NCI-H1417 (cell line): ENCODE data around the gene TUBB.
"Not testable (repeated sequence)": the region's sequence is repeated elsewhere in the genome, so short reads cannot be mapped to it uniquely, and the experiment has no call there.

Source experiments
- DNase-seq, 3 experiments: peaks; one replicate each; lab custom pipeline; 2025; lab: John Stamatoyannopoulos, UW

Gene TUBB

DNA sequence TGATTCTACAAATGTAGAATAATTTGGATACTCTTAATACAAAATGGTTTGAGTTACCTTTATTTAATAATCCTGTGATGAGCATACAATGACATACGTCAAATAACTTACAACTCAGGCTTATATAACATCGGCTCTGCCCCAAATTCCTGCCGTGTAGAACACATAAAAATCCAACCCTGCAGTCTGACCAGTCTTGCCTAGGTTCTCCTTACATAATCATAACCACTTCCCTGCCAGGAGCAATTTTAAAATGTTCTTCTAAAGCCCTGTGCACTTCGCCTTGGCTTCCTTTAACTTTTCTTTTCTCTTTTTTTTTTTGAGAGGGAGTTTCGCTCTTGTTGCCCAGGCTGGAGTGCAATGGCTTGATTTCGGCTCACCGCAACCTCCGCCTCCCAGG lies 40.4 kb downstream of the TUBB start:
- DNase-seq: no peak

DNA sequence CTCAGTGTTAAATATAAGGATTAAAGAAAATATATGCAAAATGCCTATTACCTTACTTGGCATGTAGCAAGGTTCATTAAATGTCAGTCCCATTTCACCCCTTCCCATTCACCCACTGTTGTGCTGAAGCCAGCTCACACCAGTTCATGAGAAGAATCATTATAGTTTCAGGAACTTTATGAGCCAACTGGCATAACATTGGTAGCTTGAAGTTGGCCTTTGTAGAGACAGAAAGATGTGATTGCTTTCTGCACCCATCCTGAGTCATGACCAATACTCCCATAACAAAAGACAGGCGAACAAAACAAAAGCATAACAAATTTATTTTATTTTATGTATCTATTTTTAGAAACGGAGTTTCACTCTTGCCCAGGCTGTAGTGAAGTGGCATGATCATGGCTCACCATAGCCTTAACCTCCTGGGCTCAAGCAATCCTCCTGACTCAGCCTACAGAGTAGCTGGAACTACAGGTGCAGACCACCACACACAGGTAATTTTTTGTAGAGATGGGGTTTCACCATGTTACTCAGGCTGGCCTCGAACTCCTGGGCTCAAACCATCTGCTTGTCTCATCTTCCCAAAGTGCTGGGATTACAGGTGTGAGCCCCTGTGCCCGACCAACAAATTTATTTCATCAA lies 41.8 kb downstream of the TUBB start:
- DNase-seq: no peak

DNA sequence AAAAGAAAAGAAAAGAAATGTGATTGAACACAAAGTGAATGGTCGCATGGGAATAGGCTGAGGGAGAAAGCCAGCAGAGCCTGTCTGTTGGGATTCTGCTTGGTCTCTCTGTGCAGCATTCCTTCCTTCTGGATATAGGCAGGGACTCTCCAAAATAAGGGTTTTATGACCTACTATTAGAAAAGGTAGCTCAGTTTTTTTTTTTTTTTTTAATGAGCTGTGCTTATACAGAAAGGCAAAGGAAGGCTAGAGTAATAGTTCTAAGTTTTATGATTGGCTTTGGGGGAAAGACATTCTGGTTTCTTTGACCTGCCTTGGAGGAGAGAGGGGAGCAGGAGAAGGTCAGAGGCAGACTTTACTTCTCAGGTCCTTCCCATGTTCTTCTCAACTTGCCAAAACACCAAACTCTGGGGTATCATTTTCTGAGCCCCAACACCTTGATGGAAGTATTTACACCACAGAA lies 43.0 kb downstream of the TUBB start:
- no peak for DNase-seq

DNA sequence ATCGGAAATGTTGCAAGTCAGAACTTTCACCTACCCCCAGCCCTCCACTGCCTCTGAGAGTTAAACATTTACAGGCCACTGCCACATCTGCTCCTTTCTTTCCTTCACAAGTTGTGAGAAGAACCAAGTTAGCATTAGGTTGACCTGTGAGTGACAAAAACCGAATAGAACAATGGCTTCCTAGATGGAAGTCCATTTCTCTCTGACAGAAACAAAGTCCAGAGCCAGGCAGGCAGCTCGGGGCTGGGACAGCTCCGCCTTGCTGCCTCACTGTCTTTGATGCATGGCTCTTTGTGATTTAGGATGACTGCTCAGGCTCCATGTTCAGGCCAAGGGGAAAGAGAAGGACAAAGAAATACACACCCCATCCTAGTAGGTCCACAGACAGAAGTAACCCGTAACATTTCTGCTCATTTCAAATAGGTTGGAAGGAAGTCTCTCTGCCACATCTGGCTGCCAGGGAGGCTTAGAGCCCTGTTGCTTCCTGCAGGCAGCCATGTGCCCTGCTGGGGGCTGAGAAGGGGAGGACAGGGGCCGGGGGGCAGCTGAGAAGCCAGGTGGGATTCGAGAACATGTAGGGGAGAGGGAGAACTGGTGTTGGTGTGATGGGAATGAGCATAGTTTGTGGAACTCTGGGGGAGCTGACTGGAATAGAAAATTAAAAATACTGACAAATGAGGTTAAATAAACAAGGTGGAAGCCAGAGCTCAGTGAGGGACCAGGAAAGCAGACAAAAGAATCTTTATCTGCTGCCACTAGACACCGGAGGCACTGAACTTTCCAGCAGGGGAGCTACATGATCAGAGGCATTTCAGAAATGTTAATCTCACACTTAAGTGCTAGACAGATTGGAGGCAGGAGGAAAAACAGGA lies 43.7 kb downstream of the TUBB start:
- peak in 2 of 3 experiments; percentile 54 to 86 for DNase-seq

DNA sequence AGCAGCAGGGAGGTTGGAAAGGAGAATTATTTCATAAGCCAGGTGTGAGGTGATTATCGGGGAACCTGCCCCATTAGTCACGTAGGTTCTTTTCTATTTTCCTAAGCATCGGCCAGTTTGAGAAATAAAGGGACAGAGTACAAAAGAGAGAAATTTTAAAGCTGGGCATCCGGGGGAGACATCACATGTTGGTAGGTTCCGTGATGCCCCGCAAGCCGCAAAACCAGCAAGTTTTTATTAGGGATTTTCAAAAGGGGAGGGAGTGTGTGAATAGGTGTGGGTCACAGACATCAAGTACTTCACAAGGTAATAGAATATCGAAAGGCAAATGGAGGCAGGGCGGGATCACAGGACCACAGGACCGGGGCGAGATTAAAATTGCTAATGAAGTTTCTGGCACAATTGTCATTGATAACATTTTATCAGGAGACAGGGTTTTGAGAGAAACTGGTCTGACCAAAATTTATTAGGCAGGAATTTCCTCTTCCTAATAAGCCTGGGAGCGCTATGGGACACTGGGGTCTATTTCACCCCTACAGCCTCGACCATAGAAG lies 44.4 kb downstream of the TUBB start:
- not testable (repeated sequence) for DNase-seq

DNA sequence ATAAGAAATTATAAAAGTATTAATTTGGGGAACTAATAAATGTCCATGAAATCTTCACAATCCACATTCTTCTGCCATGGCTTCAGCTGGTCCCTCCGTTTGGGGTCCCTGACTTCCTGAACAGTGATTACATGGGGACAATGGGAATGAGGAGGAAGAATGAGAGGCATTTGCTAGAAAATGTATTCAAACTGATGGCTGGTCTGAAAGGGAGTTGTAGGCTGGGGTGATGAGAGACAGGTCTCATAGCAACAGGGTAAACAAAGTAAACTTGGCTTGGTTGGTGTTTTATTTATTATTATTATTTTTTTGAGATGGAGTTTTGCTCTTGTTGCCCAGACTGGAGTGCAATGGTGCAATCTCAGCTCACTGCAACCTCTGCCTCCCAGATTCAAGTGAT lies 45.3 kb downstream of the TUBB start:
- DNase-seq: not testable (repeated sequence)

DNA sequence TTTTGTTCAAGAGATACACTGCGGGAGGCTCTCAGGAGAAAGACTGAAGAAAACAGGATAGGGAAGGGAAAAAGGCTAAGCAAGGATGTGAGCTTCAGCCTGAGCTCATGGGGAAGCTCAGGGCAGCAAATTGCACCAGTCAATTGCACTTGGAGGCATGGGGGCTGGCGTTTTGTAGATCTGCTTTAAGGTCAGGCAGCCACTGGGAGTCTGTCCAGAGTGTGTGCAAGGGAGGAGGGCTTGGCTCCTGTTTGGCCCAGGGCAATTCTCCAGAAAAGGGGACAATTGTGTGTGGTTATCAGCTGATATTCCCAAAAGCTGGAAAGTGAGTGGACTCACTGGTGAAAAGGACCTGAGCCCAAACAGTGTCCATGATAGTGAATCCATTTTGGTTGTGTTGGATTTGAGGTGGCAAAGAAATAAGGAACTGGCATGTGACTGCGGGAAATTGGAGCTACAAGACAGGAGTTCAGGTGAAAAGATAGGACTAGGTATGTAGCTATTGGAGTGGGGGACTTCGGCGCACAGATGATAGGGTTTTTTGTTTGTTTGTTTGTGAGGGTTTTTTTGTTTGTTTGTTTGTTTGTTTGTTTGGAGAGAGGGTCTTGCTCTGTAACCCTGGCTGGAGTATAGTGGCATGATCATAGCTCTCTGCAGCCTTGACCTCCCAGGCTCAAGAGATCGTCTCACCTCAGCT lies 46.5 kb downstream of the TUBB start:
- no peak for DNase-seq

DNA sequence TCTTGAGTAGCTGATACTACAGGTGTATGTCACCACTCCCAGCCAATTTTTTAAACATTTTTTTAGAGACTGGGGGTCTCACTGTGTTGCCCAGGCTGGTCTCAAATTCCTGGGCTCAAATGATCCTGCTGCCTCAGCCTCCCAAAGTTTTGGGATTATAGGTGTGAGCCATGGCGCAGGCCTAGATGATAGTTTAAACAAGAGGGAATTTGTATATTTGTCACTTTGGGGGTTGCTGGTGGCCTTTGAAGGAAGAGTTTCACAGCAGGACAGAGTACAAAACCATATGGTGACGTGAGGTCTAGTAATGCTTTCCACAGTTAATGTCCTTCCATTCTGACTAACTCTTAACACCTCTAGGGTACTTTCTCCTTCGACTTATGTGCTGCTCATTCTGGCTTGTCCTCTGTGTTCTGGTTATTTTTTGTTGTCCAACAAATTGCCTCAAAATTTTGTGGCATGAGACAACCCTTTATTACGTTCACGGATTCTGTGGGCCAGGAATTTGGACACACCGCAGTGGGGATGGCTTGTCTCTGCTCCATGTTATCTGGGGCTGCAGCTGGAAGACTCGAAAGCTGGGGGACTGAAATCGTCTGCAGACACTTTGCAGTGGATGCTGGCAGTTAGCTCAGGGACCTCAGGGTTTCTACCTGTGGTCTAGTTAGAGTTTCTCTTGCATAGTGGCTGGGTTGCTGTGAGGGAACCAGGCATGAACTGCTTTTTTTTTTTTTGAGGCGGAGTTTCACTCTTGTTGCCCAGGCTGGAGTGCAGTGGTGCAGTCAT lies 47.2 kb downstream of the TUBB start:
- DNase-seq: no peak

DNA sequence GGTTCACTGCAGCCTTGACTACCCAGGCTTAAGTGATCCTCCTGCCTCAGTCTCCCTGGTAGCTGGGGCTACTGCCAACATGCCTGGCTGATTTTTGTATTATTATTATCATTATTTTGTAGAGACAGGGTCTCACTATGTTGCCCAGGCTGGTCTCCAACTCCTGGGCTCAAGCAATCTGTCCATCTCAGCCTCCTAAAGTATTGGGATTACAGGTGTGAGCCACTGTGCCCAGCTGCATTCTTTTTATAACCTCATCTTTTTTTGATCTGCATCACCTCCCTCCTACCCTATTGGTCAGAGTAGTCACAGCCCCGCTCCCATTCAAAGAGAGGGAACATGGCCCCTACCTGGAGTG lies 47.8 kb downstream of the TUBB start:
- DNase-seq: no peak

DNA sequence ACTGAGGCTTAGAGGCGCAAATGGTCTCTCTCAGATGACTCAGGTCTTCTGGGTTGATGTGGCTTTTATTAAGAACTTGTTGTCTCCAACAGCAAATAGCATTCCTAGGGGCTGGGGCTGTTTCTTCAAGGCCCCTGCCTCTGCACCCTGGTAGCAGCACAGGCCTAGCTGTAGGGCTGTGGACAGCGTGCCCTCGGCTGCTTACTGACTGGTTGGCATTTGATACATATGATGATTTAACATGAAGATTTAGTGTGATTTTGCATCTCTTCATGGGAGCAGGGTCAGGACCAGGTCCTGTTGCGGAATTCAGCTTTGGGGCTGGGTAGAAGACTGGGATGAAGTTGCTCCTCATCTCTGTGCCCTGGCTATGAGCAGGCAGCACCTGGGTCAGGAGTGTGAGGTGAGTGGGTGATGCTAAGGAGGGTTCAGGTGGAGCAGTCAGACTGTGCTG lies 48.5 kb downstream of the TUBB start:
- no peak for DNase-seq

DNA sequence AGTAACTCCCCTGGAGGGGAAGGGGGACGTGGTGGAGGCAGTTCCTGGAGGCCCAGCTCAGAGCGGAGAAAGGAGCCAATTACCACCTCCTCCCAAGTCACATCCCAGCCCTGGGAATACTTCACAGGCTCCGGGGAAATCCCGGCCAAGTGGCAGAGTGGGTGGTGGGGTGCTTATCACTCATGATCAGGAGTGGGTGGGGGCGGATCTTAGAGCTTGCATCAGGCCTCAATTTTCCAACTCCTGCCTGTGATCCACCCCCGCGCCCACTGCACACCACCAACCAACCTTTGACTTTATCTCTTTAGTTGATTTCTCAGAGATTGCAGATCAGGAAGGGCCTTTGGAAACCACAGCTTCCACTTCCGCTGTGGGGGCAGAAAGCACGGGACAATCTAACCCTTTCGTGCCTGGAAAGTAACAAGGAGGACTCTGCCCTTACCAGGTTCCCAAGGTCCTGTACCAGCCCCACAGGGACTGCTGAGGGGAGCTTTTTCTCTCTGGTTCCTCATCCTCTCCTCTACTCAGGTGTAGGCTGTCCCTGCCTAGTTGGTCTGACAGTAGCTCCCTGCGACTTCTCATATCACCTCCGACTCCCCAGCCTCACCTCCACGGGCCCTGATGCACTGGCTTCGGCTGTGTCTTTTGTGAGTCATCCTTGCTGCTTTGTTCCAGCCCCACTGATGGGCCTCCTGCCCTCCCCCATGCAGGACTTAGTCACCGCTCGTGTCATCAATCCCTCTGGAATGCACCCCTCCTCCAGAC lies 49.1 kb downstream of the TUBB start:
- no peak for DNase-seq

DNA sequence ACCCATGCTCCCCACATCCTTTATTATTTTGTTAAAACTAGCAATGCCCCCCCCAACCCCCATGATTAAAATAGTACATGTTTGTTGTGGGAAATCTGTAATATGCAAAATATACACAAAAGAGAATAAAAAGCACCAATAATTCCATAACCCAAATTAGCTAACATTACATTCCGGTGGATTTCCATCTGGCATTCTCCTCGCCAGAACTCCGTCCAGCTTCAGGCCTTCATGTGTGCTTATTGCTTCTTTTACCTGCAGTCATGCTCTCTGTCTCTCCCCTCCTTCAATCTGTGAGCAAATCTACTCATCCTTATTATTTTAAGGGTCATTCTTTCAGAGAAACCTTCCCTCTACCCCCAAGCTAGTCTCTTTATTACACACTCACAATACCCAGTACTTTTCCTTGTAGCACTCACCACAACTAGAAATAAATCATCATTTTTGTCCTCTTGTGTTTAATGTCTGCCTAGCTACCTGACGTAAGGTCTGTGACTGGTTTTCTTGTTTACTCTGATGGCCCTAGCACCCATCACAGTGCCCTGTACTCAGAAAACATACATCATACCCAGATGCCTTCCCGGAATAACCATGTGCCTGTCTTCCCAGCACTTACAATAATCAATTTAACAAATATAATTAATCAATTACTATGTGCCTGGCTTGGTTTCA lies 49.8 kb downstream of the TUBB start:
- DNase-seq: no peak

DNA sequence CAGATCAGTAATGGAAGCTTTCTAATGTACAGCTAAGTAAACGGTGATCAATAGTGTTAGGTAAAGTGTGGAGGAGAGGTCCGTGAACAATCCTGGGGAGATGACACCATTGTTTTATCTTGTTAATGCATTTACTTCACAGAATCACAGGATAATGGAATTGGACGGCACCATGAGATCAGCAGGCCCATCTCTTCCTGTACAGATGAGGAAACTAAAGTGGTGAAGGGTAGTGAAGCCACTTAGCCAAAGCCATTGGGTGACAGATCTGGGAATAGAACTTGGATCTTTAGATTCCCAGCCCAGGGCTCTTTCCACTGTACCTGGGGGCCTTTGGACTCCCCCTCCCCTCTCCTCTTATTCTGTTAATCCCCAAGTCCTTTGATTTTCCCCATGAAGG lies 50.4 kb downstream of the TUBB start:
- DNase-seq: no peak

DNA sequence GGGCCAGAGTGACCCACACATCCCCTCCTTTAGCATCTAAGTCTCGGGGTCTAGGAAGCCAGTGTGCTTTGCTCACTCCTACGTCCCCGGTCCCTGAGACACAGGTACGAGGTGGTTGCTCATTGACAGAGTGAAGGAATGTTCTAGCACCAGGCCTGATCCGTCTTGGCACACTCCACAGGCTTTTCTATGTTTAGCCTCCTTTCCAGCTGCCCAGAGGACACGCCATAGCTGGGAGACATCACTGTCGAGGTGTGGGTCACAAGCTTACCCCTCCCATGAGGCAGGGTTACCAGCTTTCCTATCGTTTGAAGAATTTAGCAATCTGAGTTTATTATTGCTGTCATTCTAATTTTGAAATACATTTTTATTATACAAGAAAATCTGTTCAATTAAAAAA lies 54.5 kb downstream of the TUBB start:
- no peak for DNase-seq
